Left cardiac atrium (tissue), 4 donors: ENCODE measurements around the gene KIF5A. TPM values are rescaled to one million over a fixed set of nuclear protein-coding genes. Genes with fewer than 3 reads are reported as not detected.
"Not testable (repeated sequence)": the region's sequence is repeated elsewhere in the genome, so short reads cannot be mapped to it uniquely, and the experiment has no call there.

Experiments used
- ATAC-seq, 2 donors: fragments of 200-7000 bp; cut with Tn5 transposase; one replicate each; pipeline ENCODE4 v1.9.1; 2020; ENCODE audit warnings: mild to moderate bottlenecking in 2 of 2, moderate library complexity in 2 of 2
- DNase-seq: peaks from one replicate; pipeline ENCODE4 v3.0.0-alpha.2; 2020
- intact Hi-C, 2 donors: fragments of 100-400 bp; cut with DNase I; formaldehyde crosslinking; loops; one replicate each; pipeline versions ENCODE4 v1.14.1 to v1.15.1; 2022 to 2023
- total RNA-seq, 2 donors: library from RNA; stranded (reverse); fragmentation: NEBNext Ultra II Directional; extraction: Animal tissue kit (Norgen Biotek cat#: 25700); gene quantifications; one replicate each; pipeline ENCODE4 v1.2.1, GENCODE V29; 2021
- donor health status: DM: no; HTN: yes; CAD: no.
- donor health status: DM: no; HTN: yes; CAD: no; lungs with severe emphysema.
- donor health status: DM: yes; HTN: yes; CAD: no.
- donor health status: Dilated cardiomyopathy.

The KIF5A gene
- total RNA-seq, 2 donors from 2014 or later: 0.10 to 0.18 TPM

DNA sequence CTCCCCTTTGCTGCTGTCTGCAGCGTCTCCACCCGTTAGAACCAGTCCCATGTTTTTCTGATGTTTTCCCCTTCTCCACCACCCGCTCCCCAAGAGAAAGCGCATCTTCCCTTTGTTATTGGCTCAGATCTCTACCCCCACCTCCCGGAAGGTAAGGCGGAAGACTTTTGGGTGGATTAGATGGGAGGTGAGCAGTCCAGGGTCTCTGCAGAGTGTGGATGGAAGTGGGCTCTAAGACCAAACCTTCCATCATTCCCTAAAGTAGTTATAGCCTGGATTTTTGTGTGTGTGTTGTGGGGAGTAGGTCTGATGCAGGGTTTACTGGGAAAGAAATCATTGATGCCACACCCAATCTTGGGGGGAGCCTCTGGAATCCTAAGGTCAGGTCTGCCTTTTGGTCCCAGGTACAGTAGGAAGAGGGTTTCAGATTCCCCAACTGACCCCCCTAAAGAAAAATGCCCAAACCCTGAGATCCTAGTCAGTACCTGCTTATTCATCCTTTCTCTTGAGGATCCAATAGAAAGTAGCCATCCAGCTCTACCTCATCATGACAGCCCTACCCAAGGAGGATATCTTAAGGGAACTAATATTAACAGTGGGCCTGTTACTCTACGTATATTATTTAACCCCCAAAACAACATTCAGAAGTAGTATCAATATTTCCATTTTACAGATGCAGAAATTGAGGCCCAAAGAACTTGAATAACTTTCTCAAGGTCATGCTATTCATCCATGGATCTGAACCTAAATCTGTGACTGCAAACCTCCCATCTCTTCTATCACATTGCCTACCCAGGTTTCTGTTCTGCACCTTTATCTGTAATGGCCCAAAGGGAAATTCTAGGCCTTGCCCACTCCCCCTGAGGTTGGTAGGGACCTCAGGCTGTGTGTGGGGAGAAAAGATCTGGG is 1.1 kb downstream of the KIF5A start:
- no peak for ATAC-seq
- DNase-seq: no peak
- intact Hi-C loops: no loop called here

DNA sequence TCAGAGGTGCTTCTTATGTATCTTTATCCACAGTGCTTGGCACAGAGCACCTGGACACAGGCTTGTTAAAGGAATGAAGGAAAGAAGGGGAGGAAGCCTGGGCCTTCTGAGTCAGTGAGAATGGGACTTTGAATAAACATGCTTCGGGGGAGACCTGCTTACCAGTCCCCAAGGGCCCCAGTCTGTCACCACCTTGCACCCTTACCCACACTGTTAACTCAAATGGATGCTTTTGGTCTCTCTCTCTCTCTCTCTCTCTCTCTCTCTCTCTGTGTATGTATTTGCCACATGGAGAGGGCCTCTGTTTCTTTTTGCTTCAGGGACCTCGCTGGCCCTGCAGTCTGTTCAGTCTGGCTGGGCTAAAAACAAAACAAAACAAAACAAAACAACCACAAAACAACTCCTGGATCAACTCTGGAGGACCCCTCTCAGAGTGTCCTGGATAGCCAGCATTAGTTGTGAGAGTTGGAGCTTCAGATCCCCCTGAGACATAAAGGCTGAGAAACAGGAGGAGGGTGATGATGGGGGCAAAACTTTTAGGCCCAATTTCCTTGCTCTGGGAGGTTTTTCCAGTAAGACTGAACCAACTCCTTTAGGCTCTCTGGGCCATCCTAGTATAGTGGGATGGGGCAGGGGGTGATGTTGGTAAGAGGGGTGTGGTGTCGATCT is 1.9 kb downstream of the KIF5A start:
- no peak for ATAC-seq
- DNase-seq: no peak
- intact Hi-C loops: no loop called here

DNA sequence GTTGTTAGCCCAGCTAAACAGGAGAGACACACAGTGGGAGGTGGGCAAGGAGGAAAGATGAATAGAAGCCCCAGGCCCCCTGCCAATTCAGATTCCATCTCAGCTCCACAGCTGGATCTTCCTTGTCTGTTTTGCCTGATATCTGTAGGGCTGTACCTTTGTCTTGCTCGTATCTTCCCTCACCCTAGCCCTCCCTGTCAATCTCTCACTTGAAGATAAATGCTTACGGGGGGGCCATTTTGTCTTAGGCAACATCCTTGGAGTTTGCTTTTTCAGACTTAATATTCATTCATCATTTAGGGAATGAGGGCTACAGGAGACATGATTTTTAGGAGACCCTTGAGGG is 2.4 kb downstream of the KIF5A start:
- ATAC-seq (no peak), DNase-seq (no peak)
- intact Hi-C loops: no loop called here

DNA sequence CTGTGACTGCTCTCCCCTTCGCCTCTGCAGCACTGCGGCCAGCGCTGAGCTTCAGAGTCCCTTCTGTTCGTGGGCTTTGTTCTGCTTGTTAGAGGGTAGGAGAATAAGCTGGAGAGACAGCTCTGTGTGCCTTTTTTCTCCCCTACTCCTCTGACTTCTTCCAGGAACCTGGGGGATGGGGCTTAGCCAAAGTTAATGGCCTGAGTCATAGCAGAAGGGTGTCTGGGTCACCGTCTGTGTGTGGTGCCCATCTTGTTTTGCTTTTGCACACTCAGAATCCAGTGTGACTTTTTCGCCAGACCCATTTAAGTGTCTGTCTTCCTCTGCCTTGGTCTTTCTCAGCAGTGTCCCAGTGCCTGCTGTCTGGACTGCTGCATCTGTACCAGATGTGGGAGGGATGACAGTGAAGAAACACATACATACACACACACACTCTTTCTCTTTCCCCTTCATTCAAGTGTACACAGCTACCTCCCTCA is 3.0 kb downstream of the KIF5A start:
- DNase-seq: no peak
- intact Hi-C loops: no loop called here
- no peak for ATAC-seq

DNA sequence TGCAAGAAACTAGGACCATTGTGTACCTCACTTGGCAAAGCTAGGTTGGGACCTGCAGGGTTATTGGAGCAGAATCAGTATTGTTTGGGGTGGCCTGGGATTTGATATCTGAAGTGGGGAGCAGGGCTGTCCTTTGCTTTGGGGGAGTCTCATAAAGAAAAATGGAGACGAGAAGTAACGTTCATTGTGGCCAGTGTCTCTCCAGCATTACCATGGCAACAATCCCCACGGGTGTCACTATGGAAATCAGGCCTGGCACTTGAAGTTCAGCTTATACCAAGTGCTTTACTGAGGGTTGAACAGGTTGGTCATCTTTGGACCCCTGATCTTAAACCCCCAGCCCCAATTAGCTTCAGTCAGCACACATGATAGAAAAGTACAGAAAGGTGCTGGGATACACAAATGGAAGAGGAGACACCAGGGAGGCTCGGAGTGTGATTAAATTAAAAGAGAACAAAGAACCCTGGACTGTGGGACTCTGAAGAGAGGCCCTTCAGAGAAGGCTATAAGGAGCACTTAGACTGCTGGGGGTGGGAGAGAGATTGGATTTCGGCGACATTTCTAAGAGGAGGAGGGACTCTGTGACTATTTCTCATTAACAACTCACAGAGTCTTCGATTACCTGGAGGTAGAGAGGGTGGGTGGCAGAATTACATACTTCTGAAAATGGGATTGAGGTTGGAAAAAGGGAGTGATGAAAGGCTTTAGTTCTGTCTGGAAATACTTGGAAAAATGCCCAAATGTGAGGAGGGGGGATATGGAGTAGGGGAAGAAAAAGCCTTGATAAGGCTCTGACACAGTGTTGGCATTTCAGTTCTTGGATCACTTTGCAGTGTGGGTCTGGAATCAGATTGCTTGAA is 3.7 kb downstream of the KIF5A start:
- intact Hi-C loops: no loop called here
- DNase-seq: no peak
- no peak for ATAC-seq

DNA sequence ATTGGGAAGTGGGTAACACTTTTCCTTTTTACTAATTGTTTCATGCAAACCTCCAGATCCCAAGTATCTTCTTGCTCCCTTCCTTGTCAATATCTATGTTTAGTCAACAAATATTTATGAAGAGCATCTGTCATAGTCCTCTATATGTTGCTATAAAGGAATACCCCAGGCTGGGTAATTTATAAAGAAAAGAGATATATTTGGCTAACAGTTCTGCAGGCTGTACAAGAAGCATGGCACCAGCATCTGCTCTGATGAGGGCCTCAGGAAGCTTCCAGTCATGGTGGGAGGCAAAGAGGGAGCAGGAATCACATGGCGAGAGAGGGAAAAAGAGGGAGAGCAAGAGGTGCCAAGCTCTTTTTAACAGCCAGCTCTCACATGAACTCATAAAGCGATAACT is 4.6 kb downstream of the KIF5A start:
- intact Hi-C loops: no loop called here
- ATAC-seq: no peak
- DNase-seq: no peak

DNA sequence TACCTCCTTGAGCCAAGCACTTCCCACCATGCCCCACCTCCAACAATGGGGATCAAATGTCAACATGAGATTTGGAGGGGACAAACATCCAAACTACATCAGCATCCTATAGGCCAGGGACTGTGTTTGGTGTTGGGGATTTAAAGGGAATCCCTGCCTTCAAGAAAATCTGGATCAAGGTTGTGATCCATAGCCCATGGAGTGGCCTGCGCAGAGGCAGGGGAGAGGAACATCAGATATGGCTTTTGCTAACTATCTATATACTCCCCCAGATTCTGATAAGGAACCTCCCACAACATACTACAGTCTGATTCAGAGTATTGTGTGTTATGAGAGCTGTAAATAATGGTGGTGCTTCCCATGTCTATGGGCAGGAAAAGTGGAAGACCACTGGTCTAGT is 5.1 kb downstream of the KIF5A start:
- ATAC-seq: no peak
- no peak for DNase-seq
- intact Hi-C loops: no loop called here

DNA sequence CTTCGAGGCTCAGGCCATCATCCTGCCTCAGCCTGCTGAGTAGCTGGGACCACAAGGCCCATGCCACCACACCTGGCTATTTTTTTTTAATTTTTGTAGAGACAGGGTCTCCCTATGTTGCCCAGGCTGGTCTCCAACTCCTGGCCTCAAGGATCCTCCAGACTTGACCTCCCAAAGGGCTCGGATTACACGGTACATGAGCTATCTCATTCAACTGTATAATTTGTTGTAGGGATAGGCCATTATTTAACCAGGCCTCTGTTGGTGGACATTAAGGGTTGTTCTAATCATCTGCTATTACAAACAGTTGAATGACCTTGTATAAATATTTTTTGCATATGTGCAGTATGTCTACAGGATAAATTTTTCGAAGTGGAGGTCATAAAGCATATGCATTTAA is 9.0 kb downstream of the KIF5A start:
- intact Hi-C loops: no loop called here
- no peak for ATAC-seq
- DNase-seq: no peak

DNA sequence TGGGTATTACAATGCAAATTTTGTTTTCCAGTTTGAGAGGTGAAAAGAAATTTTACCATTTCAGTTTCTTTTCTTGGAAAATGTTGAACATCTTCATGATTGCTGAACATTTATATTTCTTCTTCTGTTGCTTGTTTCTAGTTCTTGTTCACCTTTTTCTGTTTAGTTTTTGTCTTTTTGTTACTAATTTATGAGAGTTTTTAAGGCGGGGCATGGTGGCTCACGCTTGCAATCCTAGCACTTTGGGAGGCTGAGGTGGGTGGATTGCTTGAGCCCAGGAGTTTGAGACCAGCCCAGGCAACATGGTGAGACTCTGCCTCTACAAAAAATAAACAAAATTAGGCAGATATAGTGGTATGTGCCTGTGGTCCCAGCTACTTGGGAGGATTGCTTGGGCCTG is 10.7 kb downstream of the KIF5A start:
- intact Hi-C loops: no loop called here
- ATAC-seq (no peak), DNase-seq (no peak)

DNA sequence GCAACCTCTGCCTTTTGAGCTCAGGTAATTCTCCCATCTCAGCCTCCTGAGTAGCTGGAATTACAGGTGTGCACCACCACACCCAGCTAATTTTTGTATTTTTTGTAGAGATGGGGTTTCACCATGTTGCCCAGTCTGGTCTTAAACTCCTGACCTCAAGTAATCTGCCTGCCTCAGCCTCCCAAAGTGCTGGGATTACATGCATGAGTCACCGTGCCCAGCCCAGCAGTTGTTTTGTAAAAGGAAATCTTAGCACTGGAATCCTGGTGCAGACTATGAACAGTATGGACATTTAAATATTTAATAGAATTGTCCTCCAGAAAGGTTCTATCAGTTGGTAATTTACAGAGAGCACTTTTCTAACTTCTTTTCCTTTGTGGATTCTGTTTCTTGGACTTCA is 11.3 kb downstream of the KIF5A start:
- intact Hi-C loops, DNase-seq, ATAC-seq: not testable (repeated sequence)

DNA sequence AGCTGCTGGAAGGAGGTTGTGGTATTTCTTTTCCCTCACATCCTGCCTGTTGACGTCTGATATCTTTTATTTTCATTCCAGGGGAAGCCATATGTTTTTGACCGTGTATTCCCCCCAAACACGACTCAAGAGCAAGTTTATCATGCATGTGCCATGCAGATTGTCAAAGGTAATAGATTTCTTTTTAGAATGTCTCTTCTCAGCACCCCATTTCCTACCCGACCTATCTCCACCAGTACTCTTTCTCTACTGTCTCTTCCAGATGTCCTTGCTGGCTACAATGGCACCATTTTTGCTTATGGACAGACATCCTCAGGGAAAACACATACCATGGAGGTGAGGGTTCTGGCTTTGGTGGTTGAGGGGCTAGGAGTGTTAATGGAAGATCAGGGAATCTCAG is 13.5 kb downstream of the KIF5A start:
- DNase-seq: no peak
- no peak for ATAC-seq
- intact Hi-C loops: no loop called here

DNA sequence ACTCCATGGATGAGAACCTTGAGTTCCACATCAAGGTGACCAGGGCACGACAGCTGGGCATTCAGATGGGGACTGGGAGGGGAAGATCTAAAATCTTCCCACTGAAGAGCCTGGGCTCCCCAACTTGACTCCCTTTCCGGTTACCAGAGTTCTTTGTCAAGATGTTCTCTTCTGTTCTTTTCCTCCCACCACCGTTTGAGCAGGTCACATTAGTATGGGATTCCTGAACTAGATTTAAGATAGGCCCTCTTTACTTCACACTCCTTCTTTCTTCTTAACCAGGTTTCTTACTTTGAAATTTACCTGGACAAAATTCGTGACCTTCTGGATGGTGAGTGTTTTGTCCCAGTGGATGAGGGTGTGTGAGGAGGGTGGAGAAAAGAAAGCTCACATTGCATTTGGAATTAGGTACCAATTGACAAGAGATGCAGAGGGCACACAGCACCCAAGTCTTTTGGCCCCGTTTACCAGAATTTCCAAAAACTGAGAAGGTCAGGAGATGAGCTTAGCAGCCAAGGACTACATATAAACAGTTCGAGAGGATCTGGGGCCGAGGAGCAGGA is 14.4 kb downstream of the KIF5A start:
- ATAC-seq (no peak), DNase-seq (no peak)
- intact Hi-C loops: no loop called here

DNA sequence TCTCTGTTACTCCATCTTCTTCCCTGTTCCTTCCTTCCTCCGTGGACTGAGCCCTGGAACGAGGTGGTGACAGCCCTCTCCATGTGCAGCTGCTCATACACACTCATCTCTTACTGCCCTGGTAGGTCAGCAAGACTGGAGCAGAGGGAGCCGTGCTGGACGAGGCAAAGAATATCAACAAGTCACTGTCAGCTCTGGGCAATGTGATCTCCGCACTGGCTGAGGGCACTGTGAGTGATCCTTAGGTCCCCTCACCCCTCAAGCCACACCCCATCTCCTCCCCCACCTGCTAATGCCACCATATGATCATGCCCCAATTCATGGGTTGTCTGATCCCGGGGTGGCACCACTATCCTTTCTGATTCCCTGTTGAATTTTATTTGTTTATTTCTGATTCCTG is 19.0 kb downstream of the KIF5A start:
- DNase-seq: no peak
- ATAC-seq: no peak
- intact Hi-C loops: no loop called here

DNA sequence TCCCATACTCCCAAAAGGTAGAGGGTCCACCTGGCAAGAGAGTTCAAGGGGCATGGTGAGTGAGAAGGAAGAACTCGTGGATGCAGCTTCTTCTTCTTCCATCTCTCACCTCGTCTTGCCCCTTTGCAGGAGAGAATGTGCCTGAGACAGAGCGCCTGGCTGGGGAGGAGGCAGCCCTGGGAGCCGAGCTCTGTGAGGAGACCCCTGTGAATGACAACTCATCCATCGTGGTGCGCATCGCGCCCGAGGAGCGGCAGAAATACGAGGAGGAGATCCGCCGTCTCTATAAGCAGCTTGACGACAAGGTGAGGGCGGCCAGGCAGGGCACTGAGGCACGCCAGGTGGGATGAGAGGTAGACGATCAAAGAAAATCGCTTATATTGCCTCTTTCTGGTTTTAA is 20.0 kb downstream of the KIF5A start:
- intact Hi-C loops: no loop called here
- DNase-seq (no peak), ATAC-seq (no peak)

DNA sequence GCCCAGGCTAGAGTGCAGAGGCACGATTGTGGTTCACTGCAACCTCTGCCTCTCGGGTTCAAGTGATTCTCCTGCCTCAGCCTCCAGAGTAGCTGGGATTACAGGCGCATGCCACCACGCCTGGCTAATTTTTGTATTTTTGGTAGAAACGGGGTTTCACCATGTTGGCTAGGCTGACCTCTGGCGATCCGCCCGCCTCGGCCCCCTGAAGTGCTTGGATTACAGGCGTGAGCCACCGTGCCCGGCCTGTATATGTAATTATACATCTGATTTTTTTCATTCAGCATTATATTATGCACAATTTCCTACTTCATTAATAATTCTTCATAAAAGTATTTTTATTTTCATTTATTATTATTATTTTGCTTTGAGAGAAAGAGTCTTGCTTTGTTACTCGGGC is 20.6 kb downstream of the KIF5A start:
- ATAC-seq, intact Hi-C loops, DNase-seq: not testable (repeated sequence)

DNA sequence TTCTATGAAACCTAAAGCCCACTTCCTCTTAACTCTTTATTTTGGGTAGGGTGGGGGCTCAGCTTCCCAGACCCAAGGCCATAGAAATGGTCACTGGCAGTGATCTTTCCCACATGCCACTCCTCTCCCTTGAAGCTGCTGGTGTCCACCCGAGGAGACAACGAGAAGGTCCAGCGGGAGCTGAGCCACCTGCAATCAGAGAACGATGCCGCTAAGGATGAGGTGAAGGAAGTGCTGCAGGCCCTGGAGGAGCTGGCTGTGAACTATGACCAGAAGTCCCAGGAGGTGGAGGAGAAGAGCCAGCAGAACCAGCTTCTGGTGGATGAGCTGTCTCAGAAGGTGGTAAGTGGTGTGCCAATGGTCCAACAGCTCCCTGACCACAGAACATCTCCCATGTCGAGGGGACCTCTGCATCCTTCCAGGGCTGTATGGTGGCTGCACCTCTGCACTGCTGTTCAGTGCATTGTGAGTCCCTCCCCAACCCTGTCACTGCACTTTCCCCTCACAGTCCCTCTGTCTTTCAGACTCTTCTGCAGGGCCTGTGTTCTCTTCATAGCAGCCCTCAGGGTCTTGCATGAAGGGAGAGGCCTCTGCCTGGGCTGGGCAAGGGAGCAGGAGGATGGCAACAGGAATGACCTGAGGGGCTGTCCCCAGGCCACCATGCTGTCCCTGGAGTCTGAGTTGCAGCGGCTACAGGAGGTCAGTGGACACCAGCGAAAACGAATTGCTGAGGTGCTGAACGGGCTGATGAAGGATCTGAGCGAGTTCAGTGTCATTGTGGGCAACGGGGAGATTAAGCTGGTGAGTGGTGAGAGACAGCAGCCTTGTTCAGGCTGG is 22.3 kb downstream of the KIF5A start:
- intact Hi-C loops: no loop called here
- ATAC-seq (no peak), DNase-seq (no peak)

DNA sequence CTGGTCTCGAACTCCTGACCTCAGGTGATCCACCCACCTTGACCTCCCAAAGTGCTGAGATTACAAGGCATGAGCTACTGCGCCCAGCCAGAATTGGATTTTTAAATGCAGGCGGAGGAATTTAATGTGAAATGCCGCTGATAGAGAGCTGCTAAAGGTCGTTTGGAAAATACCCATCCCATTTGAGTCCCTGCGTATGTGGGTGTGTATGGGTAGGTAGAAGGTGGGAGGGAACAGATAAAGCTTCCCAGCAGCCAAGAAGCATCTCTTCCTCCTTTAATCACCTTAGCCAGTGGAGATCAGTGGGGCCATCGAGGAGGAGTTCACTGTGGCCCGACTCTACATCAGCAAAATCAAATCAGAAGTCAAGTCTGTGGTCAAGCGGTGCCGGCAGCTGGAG is 25.0 kb downstream of the KIF5A start:
- DNase-seq (no peak), ATAC-seq (no peak)
- intact Hi-C loops: no loop called here

DNA sequence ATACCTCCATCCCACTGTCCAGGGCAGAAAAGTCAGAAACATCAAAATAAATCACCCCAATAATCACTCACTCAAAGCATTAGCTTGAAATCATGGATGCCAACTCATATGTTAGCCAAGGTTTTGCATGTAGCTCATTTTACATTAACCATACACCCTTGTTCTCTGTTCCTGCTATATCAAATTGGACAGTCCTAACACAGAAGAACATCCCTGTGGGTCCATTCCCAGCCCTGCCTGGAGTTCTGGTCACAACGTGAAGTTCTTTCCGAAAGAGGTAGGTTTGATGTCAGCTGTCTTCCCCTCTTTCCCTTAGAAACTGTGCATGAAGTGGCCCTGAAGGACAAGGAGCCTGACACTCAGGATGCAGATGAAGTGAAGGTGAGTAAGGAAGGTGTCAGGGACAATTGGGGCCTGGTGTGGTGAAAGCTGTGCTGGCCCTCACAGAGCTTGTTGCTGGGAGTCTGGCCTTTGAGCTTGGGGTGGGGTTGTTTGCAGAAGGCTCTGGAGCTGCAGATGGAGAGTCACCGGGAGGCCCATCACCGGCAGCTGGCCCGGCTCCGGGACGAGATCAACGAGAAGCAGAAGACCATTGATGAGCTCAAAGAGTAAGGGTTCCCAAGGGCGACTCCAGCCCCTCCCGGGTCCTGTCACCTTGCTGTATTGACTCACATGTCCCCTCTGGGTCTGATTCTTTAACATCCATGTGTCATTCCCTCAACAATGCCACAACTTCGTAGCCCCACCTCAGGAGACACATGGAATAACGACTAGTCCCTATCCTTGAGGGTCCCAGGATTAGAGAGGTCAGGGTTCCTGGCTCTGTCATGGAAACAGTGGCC is 26.1 kb downstream of the KIF5A start:
- intact Hi-C loops: no loop called here
- ATAC-seq: no peak
- DNase-seq: no peak
